ENCODE results near the gene DOC2A. TPM values are rescaled to one million over a fixed set of nuclear protein-coding genes. Genes with fewer than 3 reads are reported as not detected.
A peak's percentile ranks its signal among the peaks of the same experiment; 100 is the strongest.

The DOC2A gene
- total RNA-seq, 2 experiments from 2014 or later = 0.14 TPM

DNA sequence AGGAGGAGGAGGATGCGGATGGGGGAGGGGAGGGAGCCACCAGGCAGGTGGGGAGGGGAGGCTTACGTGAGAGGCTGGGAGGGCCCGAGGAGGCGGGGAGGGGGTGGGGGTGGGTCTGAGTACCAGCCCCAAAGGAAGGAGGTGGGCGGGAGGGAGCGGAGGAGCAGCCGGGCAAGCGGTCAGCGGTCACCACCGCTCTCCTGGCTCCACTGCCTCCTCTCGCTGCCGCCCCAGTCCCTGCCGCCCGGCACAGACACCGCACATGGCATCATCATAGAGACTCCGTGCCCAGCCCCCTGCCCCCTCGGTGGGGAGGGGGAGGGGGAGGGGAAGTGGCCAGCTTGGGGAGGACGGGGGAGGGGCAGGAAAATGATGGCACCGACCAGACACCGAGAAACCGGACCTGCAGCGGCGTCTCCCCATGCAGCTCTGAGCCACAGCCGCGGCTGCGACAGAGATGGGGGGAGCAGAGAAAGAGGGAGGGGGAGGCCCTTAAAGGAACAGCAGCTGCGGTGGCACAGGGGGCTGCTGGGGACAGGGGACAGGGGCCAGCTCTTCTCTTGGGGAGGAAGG lies 20.1 kb upstream of the DOC2A start, which contains the start of gene TLCD3B:
Gene TLCD3B, minus strand, starts transcription at position 431 of the 573 bp plus-strand sequence. CDS start 744 bp downstream, outside the sequence.
- POLR2A ChIA-PET = interaction anchor here (0.8 kb wide), 1 partner anchor 69 kb away, joined by 3 read pairs; the partner anchor contains the start of gene TMEM219
- DNase-seq = peak in 1 of 14 experiments; percentile 44

DNA sequence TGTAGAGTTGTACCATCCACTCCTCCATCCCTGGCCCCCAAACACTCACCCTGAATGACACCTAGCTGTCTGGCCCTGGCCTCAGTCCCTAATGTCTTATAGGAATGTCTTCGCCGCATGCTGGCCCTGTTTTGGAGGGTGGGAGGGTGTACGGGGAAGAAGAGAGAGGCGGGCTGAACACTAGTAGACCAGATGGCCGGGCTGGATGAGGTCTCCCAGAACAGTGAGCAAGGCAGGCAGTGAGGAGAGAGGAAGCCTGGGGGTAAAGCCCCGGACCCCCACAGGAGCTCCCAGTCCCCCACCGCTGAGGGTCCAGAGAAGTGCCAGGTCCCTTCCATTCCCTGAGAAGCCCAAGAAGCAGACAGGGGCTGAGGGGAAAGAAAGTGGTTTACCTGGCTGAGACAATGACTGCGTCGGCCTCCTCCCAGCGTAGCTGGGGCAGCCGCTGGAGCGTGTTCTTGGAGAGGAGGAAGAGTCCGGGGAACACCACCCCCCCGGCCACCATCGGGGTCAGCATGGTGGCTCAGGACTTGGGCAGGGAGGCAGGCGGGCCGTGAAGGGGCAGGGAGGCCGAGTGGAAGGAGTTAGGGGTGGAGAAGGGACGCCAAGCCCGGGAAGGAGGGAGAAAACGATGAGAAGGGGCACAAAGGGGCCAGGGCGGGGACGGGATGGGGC lies 19.3 kb upstream of the DOC2A start:
- intact Hi-C loops (cut with DNase I, micrococcal nuclease) = no loop called here
- H3K4me3 Mint-ChIP-seq = no peak overlapping the region
- no peak overlapping the region for H3K27ac Mint-ChIP-seq
- peaks cover 42 to 51% of the 10 kb centered on the region in 2 experiments for H3K27me3 ChIP-seq (ENCODE audit: control insufficient read depth in 1 of 2, insufficient read depth in 2 of 2, low read length in 2 of 2)
- H3K36me3 Mint-ChIP-seq (ENCODE audit: low read depth) = no peaks in the 10 kb centered on the region
- DNase-seq = no peak
- peaks cover 14% of the 10 kb centered on the region for H3K4me1 Mint-ChIP-seq (ENCODE audit: low read depth)
- peaks cover 0 to 17% of the 10 kb centered on the region in 2 experiments for H3K9me3 ChIP-seq (ENCODE audit: control insufficient read depth in 1 of 2, insufficient read depth in 1 of 2, low read length in 2 of 2)
- POLR2A ChIA-PET = no interaction called here
- H3K9me3 Mint-ChIP-seq = no peaks in the 10 kb centered on the region
- CTCF ChIA-PET = no interaction called here
- no peak overlapping the region for H3K4me3 ChIP-seq (ENCODE audit: low read length)
- H3K4me1 ChIP-seq (ENCODE audit: insufficient read depth, low read length) = peaks cover 28% of the 10 kb centered on the region
- H3K36me3 ChIP-seq (ENCODE audit: insufficient read depth, low read length) = no peaks in the 10 kb centered on the region
- no peak overlapping the region for H3K27ac ChIP-seq (ENCODE audit: low read depth in 1 of 2, low read length in 2 of 2)
- peaks cover 59% of the 10 kb centered on the region for H3K27me3 Mint-ChIP-seq
- ATAC-seq (ENCODE audit: poor library complexity) = no peak
- TF ChIP-seq CTCF (IDR thresholded peaks at IDR 0.05) = no peak

More for the DNA sequence above, 20.1 kb upstream of the DOC2A start, which contains the start of gene TLCD3B:
- Histone ChIP-seq H3K4me1 (ENCODE audit: insufficient read depth, low read length) (peaks cover 28% of the 10 kb centered on the region), H3K9me3 (ENCODE audit: control insufficient read depth in 1 of 2, insufficient read depth in 1 of 2, low read length in 2 of 2) (peaks cover 0 to 17% of the 10 kb centered on the region in 2 experiments), H3K4me3 (ENCODE audit: low read length) (no peak within 1 kb of the TSS), H3K27ac (ENCODE audit: low read depth in 1 of 2, low read length in 2 of 2) (no peak within 1 kb of the TSS), H3K27me3 (ENCODE audit: control insufficient read depth in 1 of 2, insufficient read depth in 2 of 2, low read length in 2 of 2) (peaks cover 42 to 51% of the 10 kb centered on the region in 2 experiments), H3K36me3 (ENCODE audit: insufficient read depth, low read length) (no peaks in the 10 kb centered on the region)
- Mint-ChIP-seq H3K36me3 (ENCODE audit: low read depth) (no peaks in the 10 kb centered on the region), H3K4me1 (ENCODE audit: low read depth) (peaks cover 14% of the 10 kb centered on the region), H3K27ac (no peak within 1 kb of the TSS), H3K27me3 (peaks cover 59% of the 10 kb centered on the region), H3K9me3 (no peaks in the 10 kb centered on the region), H3K4me3 (peak within 1 kb of the TSS; percentile 39)
- CTCF ChIA-PET = interaction anchor here (0.7 to 0.9 kb wide), 2 partner anchors 24 to 108 kb away, joined by 4 to 5 read pairs; no protein-coding TSS in a partner anchor
- peak; percentile 32 for ATAC-seq (ENCODE audit: poor library complexity)
- intact Hi-C loops (cut with DNase I, micrococcal nuclease) = no loop called here
- no peak for TF ChIP-seq CTCF (IDR thresholded peaks at IDR 0.05)

DNA sequence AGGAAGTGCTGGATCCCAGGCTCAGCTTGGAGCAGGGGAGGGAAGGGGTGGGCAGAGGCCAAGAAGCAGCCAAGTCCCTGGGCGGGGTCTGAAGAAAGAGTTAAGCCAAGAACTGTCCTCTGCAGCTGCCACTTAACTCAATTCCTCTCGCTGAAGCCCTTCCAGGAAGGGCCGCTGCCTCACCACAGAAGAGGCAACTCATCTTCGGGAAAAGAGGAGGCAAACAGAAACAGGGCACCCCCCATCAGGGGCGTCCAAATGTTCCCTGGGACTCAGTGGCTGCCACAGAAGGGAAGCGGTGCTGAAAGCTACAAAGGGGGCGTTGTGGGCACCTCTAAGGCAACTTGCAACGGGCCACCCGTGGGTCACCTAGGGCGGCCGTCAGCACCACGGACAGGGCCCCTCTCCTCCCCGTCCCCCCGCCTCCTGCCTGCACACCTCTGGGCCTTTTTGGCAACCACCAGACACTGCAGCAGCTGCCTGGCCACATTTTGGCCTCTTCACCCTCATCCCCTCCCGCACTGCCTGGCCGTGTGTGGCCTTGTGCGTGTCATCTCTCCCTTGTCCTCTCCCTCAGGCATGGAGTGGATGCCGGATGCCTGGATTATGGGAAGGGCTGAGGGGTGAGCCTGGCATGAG lies 17.7 kb upstream of the DOC2A start:
- H3K9me3 ChIP-seq (ENCODE audit: control insufficient read depth in 1 of 2, insufficient read depth in 1 of 2, low read length in 2 of 2) = peaks cover 0 to 17% of the 10 kb centered on the region in 2 experiments
- ChIA-PET CTCF (no interaction called here), POLR2A (no interaction called here)
- no peaks in the 10 kb centered on the region for H3K9me3 Mint-ChIP-seq
- H3K36me3 Mint-ChIP-seq (ENCODE audit: low read depth) = no peaks in the 10 kb centered on the region
- H3K27ac ChIP-seq (ENCODE audit: low read depth in 1 of 2, low read length in 2 of 2) = no peak overlapping the region
- H3K4me1 Mint-ChIP-seq (ENCODE audit: low read depth) = peaks cover 14% of the 10 kb centered on the region
- peaks cover 53% of the 10 kb centered on the region for H3K27me3 Mint-ChIP-seq
- H3K36me3 ChIP-seq (ENCODE audit: insufficient read depth, low read length) = no peaks in the 10 kb centered on the region
- peaks cover 42 to 49% of the 10 kb centered on the region in 2 experiments for H3K27me3 ChIP-seq (ENCODE audit: control insufficient read depth in 1 of 2, insufficient read depth in 2 of 2, low read length in 2 of 2)
- DNase-seq (peak in 3 of 14 experiments; percentile 19 to 55 (median 54)), ATAC-seq (ENCODE audit: poor library complexity) (no peak)
- peaks cover 28% of the 10 kb centered on the region for H3K4me1 ChIP-seq (ENCODE audit: insufficient read depth, low read length)
- intact Hi-C loops (cut with DNase I, micrococcal nuclease) = no loop called here
- H3K27ac Mint-ChIP-seq = no peak overlapping the region
- H3K4me3 ChIP-seq (ENCODE audit: low read length) = no peak overlapping the region
- no peak overlapping the region for H3K4me3 Mint-ChIP-seq
- TF ChIP-seq CTCF (IDR thresholded peaks at IDR 0.05) = no peak

Measured in CD4-positive, alpha-beta T cell (primary cell).